ENCODE measurements around the gene MPO. TPM values are rescaled to one million over a fixed set of nuclear protein-coding genes. Genes with fewer than 3 reads are reported as not detected.

The MPO gene
- total RNA-seq, 4 donors from 2014 or later, result 0.19 to 0.84 TPM; not detected in 2

DNA sequence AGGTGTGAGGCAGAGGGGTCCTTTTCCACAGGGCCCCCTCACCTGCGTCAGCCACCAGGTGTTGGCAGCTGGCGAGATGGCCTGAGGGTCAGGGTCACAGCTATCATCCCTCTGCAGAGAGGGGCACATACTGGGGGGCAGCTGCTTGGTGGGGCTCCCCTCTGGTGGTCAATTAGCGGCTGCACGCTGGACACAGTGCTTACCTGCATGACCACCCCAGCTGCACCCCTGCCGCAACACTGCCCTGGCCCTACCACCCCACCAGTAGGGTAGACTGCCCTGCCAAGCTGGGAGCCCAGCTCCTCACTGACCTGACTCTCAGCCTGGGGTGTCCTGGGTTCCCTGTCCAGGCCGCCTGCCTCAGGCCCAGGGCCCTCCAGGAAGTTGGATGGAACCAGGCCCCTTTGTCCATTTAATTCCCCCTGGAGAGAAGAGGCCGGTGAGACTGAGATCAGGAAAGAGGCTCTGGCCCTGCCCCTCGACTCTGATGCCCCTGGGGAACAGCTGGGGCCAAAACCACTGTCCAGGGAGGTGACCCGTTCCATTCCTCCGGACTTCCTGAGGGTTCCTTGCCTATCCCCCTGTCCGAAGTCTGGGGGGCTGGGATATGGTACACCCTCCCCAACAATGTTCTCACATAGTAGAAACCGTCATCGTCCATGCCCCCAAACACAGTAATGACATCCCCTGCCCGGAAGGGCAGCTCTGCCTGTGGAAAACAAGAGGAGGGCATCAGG lies 24.2 kb upstream of the MPO start:
- ATAC-seq (ENCODE audit: low FRiP score) (no peak), DNase-seq (ENCODE audit: low spot score) (no peak)
- TF ChIP-seq, protein P1, sequence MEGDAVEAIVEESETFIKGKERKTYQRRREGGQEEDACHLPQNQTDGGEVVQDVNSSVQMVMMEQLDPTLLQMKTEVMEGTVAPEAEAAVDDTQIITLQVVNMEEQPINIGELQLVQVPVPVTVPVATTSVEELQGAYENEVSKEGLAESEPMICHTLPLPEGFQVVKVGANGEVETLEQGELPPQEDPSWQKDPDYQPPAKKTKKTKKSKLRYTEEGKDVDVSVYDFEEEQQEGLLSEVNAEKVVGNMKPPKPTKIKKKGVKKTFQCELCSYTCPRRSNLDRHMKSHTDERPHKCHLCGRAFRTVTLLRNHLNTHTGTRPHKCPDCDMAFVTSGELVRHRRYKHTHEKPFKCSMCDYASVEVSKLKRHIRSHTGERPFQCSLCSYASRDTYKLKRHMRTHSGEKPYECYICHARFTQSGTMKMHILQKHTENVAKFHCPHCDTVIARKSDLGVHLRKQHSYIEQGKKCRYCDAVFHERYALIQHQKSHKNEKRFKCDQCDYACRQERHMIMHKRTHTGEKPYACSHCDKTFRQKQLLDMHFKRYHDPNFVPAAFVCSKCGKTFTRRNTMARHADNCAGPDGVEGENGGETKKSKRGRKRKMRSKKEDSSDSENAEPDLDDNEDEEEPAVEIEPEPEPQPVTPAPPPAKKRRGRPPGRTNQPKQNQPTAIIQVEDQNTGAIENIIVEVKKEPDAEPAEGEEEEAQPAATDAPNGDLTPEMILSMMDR (IDR thresholded peaks at IDR 0.05), result no peak

DNA sequence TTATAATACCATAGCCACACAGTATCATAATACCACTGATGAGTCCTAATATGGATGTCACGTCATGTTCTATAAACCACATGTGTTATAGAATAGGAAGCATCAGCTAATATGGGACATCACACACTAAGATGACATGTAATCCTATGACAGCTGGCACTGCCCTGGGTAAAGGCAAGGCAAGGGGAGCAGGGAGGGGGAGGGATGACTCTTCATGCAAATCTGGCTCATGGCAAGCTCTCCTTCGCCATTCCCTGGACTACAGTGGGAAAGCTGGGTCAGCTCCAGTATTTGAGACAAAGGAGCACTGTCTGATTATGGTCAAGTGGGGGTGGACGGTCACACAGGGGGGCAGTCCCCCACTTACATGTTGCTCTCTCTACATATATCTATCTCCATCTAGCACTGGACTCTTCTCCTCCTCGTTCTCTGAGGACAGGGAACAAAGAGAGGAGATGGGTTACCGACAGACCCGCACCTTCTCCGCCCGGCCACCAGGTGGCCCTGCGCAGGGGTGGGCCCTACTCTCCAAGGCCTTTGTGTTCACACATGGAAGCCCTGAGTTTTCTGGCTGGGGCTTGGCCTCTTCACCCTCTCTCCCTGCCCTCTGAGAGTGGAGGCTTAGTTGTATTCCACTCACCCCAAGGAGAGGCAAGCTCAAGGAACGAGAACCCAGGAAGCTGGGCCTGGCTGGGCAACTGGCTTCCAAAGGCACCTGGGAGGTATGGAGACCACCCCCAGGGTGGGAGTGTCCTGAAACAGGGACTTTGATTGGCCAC lies 23.4 kb upstream of the MPO start:
- ATAC-seq (ENCODE audit: low FRiP score) (no peak), DNase-seq (ENCODE audit: low spot score) (no peak)
- TF ChIP-seq, protein P1 (IDR thresholded peaks at IDR 0.05), result peak in 1 of 3 donors; percentile 15

DNA sequence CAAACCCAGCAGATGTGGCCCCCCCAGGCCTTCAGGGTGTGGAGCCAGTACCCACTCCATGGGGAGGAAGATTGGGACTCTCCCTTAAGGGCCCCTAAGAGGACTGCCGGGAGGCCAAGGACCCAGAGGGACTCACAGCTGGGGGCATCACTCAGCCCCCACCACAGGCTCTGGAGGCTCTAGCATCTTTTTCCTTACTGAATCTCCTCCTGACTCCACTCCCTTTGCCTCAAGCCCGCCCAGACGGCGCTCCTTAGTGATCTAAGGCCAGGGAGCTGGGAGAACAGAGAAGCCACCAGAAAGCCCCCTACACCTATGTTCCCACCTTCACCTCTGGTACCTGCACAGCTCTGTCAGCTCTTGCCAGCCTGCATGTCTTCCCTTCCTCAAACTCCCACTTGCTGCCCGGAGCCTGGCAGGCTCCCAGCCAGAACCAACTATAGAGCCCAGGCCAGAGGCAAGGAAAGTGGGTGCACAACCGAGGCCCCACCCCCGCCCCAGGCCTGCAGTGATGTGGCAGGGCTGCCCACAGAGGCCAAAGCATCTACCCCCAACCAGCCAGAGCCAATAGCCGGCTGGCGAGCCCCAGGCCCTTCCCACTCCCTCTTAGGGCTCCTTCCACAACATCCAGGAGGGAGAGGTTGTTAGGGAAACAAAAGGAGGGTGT lies 22.3 kb upstream of the MPO start:
- TF ChIP-seq, protein P1 (IDR thresholded peaks at IDR 0.05), result no peak
- ATAC-seq (ENCODE audit: low FRiP score), result no peak
- no peak for DNase-seq (ENCODE audit: low spot score)

DNA sequence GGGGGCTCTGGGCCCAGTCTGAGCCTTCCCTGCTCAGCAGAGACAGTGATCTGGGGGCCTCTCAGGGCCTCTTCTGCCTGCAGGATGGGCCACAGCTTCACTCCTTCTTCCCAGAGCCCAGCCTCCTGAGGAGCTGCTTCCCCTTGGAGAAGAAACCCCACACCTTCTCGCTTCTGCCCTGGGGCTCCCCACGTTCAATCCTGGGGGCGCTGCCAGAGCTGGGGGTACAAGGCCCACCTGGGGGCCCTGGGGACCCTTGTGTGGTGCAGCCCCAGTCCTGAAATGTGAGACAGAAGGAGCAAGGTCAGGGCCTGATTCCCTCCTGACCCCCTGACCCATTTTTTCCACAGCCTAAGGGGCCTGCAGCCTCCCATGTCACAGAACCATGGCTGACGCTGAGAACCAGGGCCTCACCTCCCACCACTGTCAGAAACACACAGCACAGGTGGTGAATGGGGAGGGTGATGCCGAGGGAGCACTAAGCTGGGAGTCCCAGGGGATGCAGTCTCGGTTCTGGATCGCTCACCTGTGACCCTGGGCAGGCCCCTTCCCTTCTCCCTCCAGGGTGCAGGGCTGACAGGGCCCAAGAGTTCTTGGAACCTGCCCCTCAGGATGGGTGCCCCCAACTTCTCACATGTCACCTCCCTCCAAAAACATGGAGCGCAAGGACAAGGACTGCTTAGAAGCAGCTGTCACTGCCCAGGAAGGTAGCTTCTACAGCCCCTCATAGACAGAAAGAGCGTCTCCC lies 21.6 kb upstream of the MPO start:
- no peak for ATAC-seq (ENCODE audit: low FRiP score)
- TF ChIP-seq, protein P1 (IDR thresholded peaks at IDR 0.05), result no peak
- no peak for DNase-seq (ENCODE audit: low spot score)

DNA sequence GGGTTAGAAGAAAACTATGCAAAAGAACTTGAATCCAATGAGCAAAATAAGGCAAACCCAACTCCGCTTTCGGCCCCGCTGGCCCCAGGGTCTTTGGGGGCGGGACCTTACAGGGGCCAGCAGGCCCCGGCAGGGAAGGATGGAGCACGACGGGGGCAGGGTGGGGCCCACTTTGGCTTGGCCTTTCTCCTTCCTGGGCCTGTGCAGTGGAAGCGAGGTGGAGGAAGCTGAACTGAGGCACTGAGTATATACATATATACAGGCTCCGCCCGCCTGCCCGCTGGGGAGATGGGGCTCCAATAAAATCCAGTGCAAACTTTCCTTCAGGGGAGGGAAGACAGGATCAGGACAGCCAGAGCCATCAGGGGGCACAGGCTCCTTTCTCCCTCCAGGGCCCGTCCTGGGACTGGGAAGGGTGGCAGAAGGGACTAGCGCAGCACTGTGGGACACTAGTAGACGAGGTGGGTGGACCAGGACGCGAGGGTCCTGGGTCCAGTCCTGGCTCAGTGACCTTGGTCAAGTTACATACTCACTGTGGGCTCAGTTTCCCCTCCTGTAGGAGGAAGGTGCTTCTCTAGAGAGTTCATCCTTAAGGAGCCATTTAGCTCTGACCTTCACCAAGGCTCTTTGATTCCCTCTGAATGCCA lies 20.9 kb upstream of the MPO start:
- ATAC-seq (ENCODE audit: low FRiP score) (no peak), DNase-seq (ENCODE audit: low spot score) (no peak)
- TF ChIP-seq, protein P1 (IDR thresholded peaks at IDR 0.05), result no peak

DNA sequence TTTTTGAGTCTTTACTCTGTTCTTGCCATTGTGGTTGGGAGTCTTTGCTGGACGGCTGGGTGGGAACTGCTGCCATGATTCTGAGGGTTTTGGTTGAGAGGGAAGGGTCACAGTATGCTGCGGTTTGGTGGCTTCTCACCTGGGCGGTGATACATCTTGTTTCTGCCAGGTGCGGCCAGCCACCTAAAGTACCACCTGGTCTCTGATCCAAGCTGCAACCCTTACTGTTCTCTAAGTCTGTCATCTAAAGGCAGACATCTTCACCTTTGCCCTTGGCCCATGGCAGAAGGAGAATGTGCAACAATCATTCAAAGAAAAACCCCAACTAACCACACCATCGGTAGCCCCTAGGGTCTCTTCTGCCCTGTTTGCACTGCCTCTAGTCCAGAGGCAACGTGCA lies 19.6 kb upstream of the MPO start:
- no peak for DNase-seq (ENCODE audit: low spot score)
- ATAC-seq (ENCODE audit: low FRiP score), result no peak
- TF ChIP-seq, protein P1 (IDR thresholded peaks at IDR 0.05), result no peak
